Stimulated activated CD8-positive, alpha-beta memory T cell treated with anti-CD3 and anti-CD28 coated beads, Interleukin-7, amount 100 ng/mL, for 48 hours (primary cell): ENCODE data around the gene ZNF25.
"Not testable (repeated sequence)": the region's sequence is repeated elsewhere in the genome, so short reads cannot be mapped to it uniquely, and the experiment has no call there.

Experiments used
- DNase-seq, 2 donors: peaks; one replicate each; pipeline ENCODE4 v3.0.0-alpha.2; 2020; ENCODE audit warnings: low read depth in 1 of 2; ENCODE audit errors: extremely low read depth in 1 of 2

ZNF25 gene

DNA sequence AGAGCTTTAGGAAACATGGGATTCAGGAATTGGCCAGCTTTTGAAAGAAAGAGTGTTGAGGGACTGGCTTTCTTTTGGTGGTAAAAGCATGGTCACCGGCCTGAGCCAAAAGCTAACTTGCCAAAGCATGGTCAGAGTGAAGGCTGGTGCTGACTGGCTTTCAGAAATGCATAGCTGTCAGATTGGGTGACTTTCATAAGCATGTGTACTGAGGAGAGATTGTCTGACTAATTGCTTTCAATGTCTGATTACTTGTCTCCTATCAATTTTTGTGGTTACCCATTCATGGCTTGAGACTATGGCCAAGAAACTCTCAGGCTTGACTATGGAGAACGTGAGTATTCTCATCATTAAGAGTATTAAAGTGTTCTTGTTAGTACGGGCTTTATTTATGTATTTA is 28.2 kb downstream of the ZNF25 start:
- no peak for DNase-seq

DNA sequence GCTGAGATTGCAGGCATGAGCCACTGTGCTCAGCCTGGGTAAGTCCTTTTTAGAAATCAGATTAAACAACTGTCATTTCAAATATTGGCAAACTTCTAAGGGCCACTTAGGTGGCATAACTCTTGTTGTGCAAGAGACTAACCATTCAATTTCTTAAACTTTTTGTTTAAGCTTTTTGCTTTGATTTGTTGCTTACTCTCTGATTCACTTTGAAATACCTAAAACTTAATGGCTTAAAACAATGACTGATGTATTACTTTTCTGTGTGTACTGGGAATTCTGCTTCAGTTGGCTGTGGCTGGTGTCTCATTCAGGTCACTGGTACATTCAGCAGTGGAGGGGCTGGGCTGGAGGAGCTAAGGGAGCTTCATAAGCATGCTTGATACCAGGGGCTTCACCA is 28.9 kb downstream of the ZNF25 start:
- DNase-seq = no peak

DNA sequence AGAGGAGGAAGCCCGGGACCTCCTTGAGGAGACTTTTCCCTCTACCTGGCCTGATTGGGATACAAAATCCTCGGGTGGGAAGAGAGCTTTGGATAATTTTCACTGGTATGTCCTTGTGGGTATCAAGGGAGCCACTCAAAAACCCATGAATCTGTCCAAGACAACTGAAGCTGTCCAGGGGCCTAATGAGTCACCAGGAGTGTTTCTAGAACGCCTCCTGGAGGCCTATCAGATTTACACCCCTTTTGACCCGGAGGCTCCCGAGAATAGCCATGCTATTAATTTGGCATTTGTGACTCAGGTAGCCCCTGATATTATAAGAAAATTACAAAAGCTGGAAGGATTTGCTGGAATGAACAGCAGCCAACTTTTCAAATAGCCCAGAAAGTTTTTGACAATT is 38.6 kb downstream of the ZNF25 start:
- no peak for DNase-seq

DNA sequence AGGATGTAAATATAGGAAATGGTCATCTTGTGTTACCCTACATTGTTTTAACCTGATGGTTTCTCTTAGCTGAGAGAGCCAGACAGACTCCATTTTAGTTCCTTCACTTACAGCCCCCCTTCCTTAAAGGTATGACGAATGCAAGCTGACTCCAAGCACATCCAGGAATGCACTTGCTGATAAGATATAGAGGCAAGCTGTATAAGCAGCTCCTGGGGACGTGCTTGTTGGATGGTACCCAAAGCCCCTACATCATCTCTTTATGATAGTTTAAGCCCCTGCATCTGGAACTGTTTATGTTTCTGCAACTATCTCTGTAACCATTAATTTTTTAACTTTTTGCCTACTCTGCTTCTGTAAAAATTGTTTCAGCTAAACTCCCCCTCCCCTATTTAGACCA is 41.7 kb downstream of the ZNF25 start:
- DNase-seq = no peak

DNA sequence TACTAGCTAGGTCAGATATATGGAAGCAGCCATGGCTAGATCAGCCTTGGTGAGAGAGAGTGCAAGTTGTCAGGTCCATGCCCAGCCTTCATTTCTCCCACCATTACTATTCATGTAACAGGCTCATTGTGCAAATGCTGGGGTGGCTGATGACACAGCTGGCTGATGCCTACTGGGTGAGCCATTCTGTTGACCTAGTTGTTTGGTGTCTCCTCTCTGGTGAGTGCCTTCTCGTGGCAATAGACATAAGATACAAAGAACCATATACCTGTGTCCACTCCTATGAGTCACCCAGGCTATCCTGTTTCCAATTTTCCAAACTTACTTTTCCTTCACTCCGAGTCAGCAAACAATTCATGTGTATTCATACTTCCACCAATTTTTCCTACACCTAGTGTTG is 46.0 kb downstream of the ZNF25 start:
- DNase-seq = no peak

DNA sequence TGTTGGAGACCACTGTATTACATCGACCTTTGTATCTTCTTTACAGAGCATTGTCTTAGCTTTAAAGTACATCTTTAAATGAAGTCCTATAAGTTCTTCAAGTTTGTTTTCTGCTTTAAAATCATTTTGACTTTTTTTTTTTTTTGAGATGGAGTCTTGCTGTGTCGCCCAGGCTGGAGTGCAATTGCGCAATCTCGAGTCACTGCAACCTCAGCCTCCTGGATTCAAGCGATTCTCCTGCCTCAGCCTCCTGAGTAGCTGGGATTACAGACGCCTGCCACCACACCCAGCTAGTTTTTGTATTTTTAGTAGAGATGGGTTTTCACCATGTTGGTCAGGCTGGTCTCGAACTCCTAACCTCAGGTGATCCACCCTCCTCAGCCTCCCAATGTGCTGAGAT is 68.3 kb downstream of the ZNF25 start:
- DNase-seq = not testable (repeated sequence)

DNA sequence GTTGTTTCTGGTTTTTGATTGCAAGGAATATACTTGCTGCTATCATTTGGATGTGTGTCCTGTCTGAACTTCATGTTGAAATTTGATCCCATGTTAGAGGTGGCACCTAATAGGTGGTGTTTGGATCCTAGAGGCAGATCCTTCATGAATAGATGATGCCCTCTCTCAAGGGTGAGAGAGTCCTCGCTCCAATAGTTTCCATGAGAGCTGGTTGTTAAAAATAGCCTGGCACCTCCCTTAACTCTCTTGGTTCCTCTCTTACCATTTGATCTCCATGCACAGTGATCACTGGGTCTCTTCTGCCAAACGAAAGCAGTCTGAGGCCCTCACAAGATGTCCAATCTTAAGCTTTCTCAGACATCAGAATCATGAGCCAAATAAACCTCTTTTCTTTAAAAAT is 70.1 kb downstream of the ZNF25 start:
- DNase-seq = no peak
